C4-2B (cell line): Measurements from ENCODE around the gene PAOX.

Source experiments
- H3K27ac ChIP-seq: fragments of 450-650 bp; 2 replicates; pipeline ENCODE4 v1.5.1; 2017
- ZFX ChIP-seq: fragments of 450-650 bp; IDR thresholded peaks from 2 replicates; pipeline ENCODE4 v1.6.1; 2017
- TF ChIP-seq, protein P1 (sequence below): fragments of 450-650 bp; conservative IDR thresholded peaks from 2 replicates; pipeline ENCODE4 v1.5.1; 2017; ENCODE audit warnings: mild to moderate bottlenecking

Gene PAOX

DNA sequence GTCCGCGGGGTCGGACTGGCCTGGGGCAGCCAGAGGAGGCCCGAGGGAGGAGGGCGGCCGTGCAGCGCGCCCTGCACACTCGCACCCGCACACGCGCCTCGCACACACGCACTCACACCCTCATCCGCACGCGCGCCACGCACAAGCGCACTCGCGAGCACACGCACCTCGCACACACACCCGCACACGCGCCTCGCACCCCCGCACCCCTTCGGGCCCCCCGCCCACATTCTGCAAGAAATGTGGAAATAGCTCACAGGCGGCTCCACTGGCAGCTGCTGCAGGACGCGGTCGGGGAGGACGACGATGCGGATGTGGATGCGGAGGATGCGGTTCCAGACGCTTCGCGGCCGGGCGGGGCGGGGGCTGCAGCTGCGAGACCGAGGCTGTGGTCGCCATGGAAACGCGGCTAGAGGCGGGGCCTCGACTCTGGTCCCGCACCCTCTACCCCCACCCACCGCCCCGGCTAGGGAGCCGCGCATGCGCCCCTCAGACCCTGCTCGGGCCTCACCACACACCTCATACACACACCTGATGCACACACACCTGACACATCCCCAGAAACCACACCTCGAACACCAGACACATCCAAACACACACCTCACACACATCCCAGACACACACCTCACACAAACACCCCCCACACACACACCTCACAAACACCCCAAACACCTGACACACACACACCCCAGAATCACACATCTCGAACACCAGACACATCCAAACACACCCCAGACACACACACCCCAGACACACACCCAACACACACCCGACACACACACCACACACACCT is 42.3 kb upstream of the PAOX start, which contains the start of gene CALY:
CALY (minus strand) TSS at position 320 of the 793 bp plus-strand sequence. CDS start 7,907 bp downstream, outside the sequence.
- H3K27ac ChIP-seq: no peak within 1 kb of the TSS
- TF ChIP-seq, protein P1, sequence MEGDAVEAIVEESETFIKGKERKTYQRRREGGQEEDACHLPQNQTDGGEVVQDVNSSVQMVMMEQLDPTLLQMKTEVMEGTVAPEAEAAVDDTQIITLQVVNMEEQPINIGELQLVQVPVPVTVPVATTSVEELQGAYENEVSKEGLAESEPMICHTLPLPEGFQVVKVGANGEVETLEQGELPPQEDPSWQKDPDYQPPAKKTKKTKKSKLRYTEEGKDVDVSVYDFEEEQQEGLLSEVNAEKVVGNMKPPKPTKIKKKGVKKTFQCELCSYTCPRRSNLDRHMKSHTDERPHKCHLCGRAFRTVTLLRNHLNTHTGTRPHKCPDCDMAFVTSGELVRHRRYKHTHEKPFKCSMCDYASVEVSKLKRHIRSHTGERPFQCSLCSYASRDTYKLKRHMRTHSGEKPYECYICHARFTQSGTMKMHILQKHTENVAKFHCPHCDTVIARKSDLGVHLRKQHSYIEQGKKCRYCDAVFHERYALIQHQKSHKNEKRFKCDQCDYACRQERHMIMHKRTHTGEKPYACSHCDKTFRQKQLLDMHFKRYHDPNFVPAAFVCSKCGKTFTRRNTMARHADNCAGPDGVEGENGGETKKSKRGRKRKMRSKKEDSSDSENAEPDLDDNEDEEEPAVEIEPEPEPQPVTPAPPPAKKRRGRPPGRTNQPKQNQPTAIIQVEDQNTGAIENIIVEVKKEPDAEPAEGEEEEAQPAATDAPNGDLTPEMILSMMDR: no peak
- TF ChIP-seq ZFX: no peak

DNA sequence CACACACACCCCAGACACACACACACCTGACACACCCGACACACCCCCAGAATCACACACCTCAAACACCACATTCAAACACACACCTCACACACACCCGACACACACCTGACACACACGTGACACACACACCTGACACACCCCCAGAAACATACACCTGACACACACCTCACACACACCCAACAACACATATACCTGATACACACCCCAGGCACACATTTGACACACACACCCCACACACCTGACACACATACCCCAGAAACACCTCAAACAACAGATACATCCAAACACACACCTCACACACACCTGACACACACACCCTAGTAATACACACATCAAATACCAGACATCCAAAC is 41.7 kb upstream of the PAOX start:
- no peak overlapping the region for H3K27ac ChIP-seq
- TF ChIP-seq, protein P1: no peak
- TF ChIP-seq ZFX: no peak

DNA sequence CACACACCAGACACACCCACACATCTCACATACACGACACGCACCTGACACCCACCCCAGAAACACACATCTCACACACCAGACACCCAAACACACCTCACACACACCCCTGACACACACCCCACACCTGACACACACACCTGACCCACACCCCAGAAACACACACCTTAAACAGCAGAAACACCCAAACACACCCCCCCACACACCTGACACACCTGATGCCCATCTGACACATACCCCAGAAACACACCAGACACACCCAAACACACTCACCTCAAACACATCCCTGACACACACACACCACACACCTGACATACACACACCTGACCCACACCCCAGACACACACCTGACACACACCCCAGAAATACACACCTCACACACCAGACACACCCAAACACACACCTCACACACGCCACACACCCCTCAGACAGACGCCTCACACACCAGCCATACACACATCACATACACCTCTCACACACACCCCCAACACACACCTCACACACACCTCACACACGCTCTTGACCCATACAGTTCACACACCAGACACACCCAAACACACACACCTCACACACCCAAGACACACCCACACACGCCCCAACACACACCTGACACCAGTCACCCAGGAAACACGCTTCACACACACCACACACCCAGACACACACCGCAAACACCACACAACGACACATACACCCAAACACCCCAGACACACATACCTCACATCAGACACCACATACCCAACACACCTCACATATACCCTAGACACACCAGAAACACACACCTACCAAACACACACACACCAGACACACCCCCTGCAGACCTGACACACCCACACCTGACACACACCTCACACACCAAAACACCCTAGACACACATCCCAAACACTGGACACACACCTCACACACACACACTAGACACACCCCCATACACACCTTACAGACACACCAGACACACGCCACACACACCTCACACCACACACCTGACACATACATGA is 40.7 kb upstream of the PAOX start:
- TF ChIP-seq, protein P1: no peak
- TF ChIP-seq ZFX: no peak
- no peak overlapping the region for H3K27ac ChIP-seq

DNA sequence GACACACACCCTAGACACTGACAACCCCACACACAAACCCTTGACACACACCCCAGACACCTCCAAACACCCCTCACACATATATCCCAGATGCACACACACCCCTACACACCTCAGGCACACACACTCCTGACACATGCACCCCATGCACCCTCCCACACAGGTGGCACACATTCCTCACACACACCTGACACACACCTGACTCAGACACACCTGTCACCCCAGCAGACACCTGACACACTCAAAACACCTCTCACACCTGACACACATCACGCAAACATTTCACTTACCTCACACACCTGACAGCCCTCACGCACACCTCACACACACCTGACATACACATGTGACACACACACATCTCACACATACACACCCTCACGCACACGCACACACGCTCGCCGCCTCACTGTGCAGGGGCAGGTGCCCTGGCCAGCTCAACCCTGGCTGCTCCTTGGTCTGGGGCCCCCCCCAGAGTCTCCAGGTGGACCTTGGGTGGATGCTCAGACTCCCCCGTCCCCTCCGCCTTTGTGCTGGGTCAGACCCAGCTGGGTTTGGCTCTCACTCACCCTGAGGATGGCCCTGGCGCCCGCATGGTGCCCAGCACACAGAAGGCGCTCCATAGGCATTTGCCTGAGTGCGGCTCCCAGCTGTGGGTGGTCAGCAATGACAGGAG is 39.2 kb upstream of the PAOX start:
- no peak overlapping the region for H3K27ac ChIP-seq
- TF ChIP-seq, protein P1: no peak
- TF ChIP-seq ZFX: no peak

DNA sequence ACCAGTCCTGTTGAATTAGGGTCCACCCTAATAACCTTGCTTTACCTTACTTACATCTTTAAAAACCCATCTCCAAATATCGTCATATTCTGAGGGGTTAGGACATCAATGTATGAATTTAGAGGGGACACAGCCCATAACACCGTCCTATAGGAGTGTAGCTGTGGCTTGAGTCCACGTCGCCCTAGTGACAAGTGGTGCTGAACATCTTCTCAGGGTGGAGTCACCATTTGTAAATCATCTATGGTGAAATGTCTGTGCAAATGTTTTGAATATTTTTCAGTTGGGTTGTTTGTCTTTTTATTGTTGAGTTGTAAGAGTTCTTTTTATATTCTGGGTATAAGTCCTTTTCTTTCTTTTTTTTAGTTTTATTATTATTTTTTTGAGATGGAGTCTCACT is 37.1 kb upstream of the PAOX start:
- no peak overlapping the region for H3K27ac ChIP-seq
- TF ChIP-seq, protein P1: no peak
- TF ChIP-seq ZFX: no peak

DNA sequence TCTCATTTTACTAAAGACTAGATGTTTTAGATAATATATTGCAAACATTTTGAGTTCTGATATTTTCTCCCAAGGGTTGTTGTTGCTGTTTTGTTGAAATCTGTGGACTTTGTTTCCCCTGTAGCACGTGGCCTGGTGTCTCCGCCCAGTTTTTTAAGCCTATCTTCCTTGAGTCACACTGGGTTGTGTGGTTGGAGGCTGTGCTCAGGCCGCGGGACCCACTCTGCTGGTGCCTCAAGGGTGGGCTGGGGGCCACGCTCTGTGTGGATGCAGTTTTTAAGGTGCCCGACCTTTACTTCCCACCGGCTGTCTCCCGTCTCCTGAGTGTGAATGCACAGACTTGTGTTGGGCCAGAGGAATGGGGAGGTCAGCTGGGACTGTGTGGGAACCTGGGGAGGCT is 36.1 kb upstream of the PAOX start:
- H3K27ac ChIP-seq: no peak overlapping the region
- no peak for TF ChIP-seq ZFX
- TF ChIP-seq, protein P1: no peak
